ENCODE results near the gene HMG20A. TPM values are rescaled to one million over a fixed set of nuclear protein-coding genes. Genes with fewer than 3 reads are reported as not detected.

The HMG20A gene
- total RNA-seq, 4 donors from 2014 or later: 39.6 to 65.1 (median 49.7) TPM

DNA sequence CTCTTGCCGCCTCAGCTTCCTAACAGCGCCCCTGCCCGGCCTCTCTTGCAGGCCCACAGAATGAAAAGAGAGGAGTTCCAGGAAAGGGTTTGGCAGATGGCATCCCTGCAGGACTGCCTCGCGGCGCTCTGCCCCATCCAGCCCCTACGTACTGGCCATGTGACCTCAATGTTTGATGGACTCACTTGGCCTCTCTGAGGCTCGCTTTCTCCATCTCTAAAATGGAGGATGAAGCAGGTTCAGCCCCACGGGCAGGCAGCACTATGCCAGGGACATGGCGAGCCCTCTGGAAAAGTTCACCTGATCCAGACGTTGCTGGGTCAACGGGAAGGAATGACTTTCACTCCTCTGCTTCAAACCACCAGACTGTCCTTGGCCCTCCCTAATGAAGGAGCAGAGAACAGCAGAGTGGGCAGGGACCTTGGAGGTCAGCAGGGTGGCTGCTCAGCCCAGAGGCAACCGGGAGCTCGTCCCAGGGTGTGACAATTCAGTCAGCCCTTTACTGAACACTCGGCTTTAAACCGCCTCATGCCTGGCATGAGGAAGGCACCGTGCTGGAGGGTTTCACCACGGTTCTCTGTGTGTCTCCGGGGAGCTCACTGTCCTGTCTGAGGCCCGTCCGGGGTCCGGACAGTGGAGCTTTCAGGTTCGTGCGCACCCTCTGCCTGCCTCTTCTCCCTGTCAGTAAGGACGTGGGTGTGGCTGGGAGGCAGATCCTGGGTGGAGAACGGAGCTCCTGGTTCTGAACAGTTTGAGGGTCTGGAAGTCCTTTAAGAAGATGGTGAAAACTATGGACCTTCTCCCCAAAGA is 110.7 kb downstream of the HMG20A start:
- 89 to 93% methylated on average over 23 to 24 of the region's 26 CpGs for WGBS, 2 donors
- no peak overlapping the region for H3K4me3 ChIP-seq
- peaks cover 0 to 47% (median 9%) of the 10 kb centered on the region in 4 donors for H3K4me1 ChIP-seq
- H3K36me3 ChIP-seq: no peaks in the 10 kb centered on the region
- H3K27ac ChIP-seq: no peak overlapping the region
- H3K27me3 ChIP-seq: no peaks in the 10 kb centered on the region
- TF ChIP-seq POLR2A (IDR thresholded peaks at IDR 0.05) (no peak), EP300 (IDR thresholded peaks at IDR 0.05) (no peak)
- TF ChIP-seq, protein P1, sequence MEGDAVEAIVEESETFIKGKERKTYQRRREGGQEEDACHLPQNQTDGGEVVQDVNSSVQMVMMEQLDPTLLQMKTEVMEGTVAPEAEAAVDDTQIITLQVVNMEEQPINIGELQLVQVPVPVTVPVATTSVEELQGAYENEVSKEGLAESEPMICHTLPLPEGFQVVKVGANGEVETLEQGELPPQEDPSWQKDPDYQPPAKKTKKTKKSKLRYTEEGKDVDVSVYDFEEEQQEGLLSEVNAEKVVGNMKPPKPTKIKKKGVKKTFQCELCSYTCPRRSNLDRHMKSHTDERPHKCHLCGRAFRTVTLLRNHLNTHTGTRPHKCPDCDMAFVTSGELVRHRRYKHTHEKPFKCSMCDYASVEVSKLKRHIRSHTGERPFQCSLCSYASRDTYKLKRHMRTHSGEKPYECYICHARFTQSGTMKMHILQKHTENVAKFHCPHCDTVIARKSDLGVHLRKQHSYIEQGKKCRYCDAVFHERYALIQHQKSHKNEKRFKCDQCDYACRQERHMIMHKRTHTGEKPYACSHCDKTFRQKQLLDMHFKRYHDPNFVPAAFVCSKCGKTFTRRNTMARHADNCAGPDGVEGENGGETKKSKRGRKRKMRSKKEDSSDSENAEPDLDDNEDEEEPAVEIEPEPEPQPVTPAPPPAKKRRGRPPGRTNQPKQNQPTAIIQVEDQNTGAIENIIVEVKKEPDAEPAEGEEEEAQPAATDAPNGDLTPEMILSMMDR (IDR thresholded peaks at IDR 0.05): no peak
- no peak for DNase-seq (ENCODE audit: low spot score in 2 of 2)
- no peaks in the 10 kb centered on the region for H3K9me3 ChIP-seq

DNA sequence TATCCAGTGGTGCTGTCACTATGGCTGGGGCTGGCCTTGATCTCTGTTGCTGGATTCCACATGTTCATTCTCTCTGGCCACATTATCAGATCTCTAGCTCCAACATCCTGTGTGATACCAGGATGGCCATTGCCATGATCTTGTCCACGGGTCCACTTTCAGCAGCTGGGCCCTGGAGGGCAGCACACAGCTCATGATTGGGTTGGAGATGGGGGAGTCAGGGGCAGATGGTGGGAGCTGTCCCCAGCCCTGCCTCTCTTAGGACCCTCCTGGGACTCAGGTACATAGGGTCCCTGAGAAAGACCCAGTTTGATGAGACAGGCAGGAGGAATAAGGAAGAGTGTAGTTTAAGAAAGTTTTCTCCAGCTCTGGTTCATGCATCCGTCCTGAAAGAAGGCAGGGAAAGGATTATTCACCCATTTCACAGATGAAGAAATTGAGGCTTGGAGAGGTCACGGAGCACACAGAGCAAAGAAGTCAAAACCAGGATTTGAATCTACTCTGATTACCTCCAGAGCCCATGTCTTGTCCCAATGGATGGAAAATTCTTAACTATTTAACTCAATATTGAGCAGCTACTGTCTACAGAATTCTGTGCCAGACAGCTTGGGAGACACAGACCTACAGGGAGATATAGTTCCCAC is 111.5 kb downstream of the HMG20A start:
- no peak for DNase-seq (ENCODE audit: low spot score in 2 of 2)
- Histone ChIP-seq H3K4me3 (no peak overlapping the region), H3K4me1 (peaks cover 0 to 51% (median 12%) of the 10 kb centered on the region in 4 donors), H3K27me3 (no peaks in the 10 kb centered on the region), H3K36me3 (no peaks in the 10 kb centered on the region), H3K9me3 (no peaks in the 10 kb centered on the region), H3K27ac (no peak overlapping the region)
- WGBS, 2 donors: 80 to 96% methylated on average over 3 of the region's 3 CpGs
- TF ChIP-seq POLR2A (IDR thresholded peaks at IDR 0.05) (no peak), EP300 (IDR thresholded peaks at IDR 0.05) (no peak)
- TF ChIP-seq, protein P1 (IDR thresholded peaks at IDR 0.05): no peak

DNA sequence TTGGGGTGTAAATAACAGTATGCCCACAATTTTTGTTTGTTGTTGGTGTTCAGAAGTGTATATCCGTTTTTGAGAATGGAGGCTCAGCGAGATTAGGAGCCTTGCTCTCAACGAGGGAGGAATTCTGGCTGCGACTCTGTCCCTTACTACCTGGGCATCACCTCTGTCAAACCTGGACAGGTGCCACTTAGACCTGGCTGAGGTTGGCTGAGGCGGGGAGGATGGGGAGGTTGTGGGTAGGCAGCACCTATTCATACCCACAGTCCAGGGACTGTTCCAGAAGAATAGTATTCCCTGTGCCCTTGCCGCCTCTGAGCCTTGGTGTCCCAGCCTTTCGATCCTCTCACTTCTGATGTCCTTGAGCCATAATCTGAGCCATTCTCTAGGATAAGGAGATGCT is 112.2 kb downstream of the HMG20A start:
- Histone ChIP-seq H3K4me3 (no peak overlapping the region), H3K27me3 (no peaks in the 10 kb centered on the region), H3K9me3 (no peaks in the 10 kb centered on the region), H3K4me1 (peaks cover 0 to 51% (median 13%) of the 10 kb centered on the region in 4 donors), H3K36me3 (no peaks in the 10 kb centered on the region), H3K27ac (no peak overlapping the region)
- DNase-seq (ENCODE audit: low spot score in 2 of 2): no peak
- 81 to 91% methylated on average over 6 to 7 of the region's 7 CpGs for WGBS, 2 donors
- TF ChIP-seq, protein P1 (IDR thresholded peaks at IDR 0.05): no peak
- TF ChIP-seq EP300 (IDR thresholded peaks at IDR 0.05): no peak
- no peak for TF ChIP-seq POLR2A (IDR thresholded peaks at IDR 0.05)

DNA sequence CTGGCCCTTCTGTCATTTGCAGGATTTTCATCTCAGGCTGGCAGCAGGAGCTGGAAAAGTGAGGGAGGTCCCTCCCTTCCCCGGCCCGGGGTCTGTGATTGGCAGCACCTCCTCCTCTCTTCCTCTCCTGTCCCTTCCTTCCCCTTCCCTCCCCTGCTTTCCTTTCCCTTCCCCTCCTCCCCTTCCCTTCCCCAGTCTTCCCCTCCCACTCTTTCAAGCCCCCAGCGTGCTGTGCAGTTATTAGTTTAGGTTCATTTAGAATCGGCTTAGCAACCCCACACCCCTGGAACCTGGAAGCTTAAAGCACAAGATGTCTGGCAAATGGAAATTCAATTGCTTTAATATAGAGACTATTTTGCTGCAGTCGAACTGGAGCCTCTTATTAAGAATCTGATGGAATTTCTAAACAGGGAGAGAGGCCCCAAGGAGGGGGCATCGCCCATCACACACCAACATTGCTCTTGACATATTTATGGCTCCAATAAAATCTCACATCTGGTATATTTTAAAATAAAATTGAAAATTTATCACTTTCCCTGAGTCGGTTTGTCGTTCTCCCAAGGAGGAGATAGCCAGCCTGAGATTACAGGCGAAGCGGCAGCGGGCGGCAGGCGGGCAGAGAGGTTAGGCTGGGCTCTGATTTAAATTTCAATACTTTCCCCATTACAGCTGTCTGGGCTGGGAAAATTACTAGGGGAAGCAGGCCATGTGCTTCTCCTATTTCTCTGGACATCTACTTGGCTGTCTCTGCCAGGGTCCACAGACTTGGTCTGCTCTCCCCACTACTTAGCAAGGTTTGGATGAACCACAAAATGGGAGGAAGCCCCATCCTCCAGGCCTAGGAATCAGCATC is 113.1 kb downstream of the HMG20A start:
- H3K4me1 ChIP-seq: peaks cover 0 to 51% (median 19%) of the 10 kb centered on the region in 4 donors
- H3K9me3 ChIP-seq: no peaks in the 10 kb centered on the region
- DNase-seq (ENCODE audit: low spot score in 2 of 2): no peak
- H3K27me3 ChIP-seq: no peaks in the 10 kb centered on the region
- no peaks in the 10 kb centered on the region for H3K36me3 ChIP-seq
- no peak overlapping the region for H3K4me3 ChIP-seq
- no peak for TF ChIP-seq POLR2A (IDR thresholded peaks at IDR 0.05)
- no peak for TF ChIP-seq EP300 (IDR thresholded peaks at IDR 0.05)
- TF ChIP-seq, protein P1 (IDR thresholded peaks at IDR 0.05): no peak
- 57 to 62% methylated on average over 13 of the region's 13 CpGs for WGBS, 2 donors
- no peak overlapping the region for H3K27ac ChIP-seq

Other genes starting within 250 kb of the HMG20A start
- 100 to 1,000 TPM in 2 of 4 donors, 10 to 100 TPM in 2; 78.3 to 112 (median 95.2) TPM for gene PEAK1, start 784 bp upstream of the HMG20A start, total RNA-seq
- 1 to 10 TPM in 2 of 4 donors, under 1 TPM in 2; 0.42 to 2.4 (median 1.3) TPM for gene LINGO1, start 212.0 kb downstream of the HMG20A start, total RNA-seq